Gastroesophageal sphincter (tissue), 4 donors: ENCODE measurements around the gene TNFRSF17. TPM values are rescaled to one million over a fixed set of nuclear protein-coding genes. Genes with fewer than 3 reads are reported as not detected.
A peak's percentile ranks its signal among the peaks of the same experiment; 100 is the strongest.

ENCODE experiments used
- ATAC-seq: fragments of 150-250 bp; one replicate; pipeline ENCODE4 v1.9.1; 2016; ENCODE audit warnings: mild to moderate bottlenecking, moderate library complexity
- H3K27ac ChIP-seq, 4 donors: fragments of 200-600 bp; sonication (generic) in 3 of 4; 1 replicate in 3 of 4; 2 replicates in 1 of 4; pipeline ENCODE4 v1.5.1; 2016 to 2019
- H3K27me3 ChIP-seq: fragments of 200-600 bp; sonication (generic); one replicate; pipeline ENCODE4 v1.5.1; 2019
- H3K36me3 ChIP-seq, 2 donors: fragments of 200-600 bp; sonication (generic); one replicate each; pipeline ENCODE4 v1.5.1; 2019; ENCODE audit warnings: control low read depth in 1 of 2
- H3K4me1 ChIP-seq, 3 donors: fragments of 200-600 bp; sonication (generic); 1 replicate in 2 of 3; 2 replicates in 1 of 3; pipeline ENCODE4 v1.5.1; 2016 to 2019; ENCODE audit warnings: control low read depth in 2 of 3
- H3K4me3 ChIP-seq, 2 donors: fragments of 200-600 bp; sonication (generic); one replicate each; pipeline ENCODE4 v1.5.1; 2019; ENCODE audit warnings: mild to moderate bottlenecking in 1 of 2, moderate library complexity in 1 of 2
- H3K9me3 ChIP-seq, 3 donors: fragments of 200-600 bp; sonication (generic); one replicate each; pipeline ENCODE4 v1.5.1; 2017 to 2019; ENCODE audit warnings: control low read depth in 2 of 3
- EP300 ChIP-seq: sonication (generic); formaldehyde crosslinking; IDR thresholded peaks from one replicate; pipeline ENCODE4 v1.6.1; 2017; ENCODE audit warnings: antibody characterized with exemption, mild to moderate bottlenecking
- POLR2A ChIP-seq, 2 donors: fragments of 450-650 bp; IDR thresholded peaks; one replicate each; pipeline ENCODE4 v1.6.1; 2017; ENCODE audit warnings: antibody characterized with exemption in 2 of 2, mild to moderate bottlenecking in 2 of 2, moderate library complexity in 1 of 2
- POLR2AphosphoS5 ChIP-seq: sonication (generic); formaldehyde crosslinking; IDR thresholded peaks from one replicate; pipeline ENCODE4 v1.6.1; 2017; ENCODE audit warnings: antibody characterized with exemption
- WGBS, 2 donors: methylation state at CpG; one replicate each; pipeline ENCODE4 v1.1.5; 2018; ENCODE audit warnings: low coverage in 1 of 2; 5-methylcytosine and 5-hydroxymethylcytosine counted together
- total RNA-seq, 4 donors: library from RNA; depleted of rRNA; stranded (reverse); fragments of >200 nt; gene quantifications; one replicate each; pipeline ENCODE4 v1.1.0, GENCODE V29; 2016
- TF ChIP-seq, protein P1 (sequence below), 4 experiments: fragments of 200-600 bp in 2 of 4; fragments of 450-650 bp in 2 of 4; sonication (generic) in 1 of 4; IDR thresholded peaks; one replicate each; pipeline ENCODE4 v1.5.1; 2017 to 2019; ENCODE audit warnings: antibody characterized with exemption in 4 of 4, mild to moderate bottlenecking in 2 of 4, moderate library complexity in 2 of 4

The TNFRSF17 gene
- total RNA-seq, 4 donors from 2014 or later, result 0.45 TPM; not detected in 3

DNA sequence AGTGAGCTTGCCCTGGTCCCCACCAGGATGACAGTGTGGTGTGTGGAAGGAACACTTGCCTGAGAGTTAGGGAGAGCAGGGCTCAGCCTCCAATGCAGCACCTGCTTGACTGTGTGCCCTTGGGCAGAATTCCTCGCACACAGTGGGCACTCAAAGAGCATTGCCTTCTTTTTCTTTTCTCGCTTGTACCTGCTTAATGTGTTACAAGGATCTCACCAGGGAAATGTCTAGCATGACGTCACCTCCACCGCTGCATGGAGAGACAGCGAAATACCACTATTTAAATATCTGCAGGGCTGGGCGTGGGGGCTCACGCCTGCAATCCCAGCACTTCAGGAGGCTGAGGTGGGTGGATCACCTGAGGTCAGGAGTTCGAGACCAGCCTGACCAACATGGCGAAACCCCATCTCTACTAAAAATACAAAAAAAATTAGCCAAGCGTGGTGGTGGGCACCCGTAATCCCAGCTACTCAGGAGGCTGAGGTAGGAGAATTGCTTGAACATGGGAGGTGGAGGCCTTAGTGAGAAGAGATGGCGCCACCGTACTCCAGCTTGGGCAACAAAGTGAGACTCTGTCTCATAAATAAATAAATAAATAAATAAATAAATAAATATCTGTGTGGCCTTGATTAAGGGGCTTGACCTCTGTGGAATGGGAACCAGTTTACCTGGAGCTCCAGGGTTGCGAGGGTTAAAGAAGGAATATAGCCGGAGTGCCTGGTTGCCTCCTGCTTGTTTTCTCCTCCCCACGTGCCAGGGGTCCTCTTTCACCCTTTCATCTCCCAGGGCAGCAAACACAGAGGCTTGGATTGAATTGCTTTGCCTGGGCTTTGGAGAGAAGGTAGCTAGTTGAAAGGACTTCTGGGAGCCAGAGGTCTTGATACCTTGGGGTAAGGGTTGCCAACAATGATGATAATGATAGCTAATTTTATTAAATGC is 27.8 kb downstream of the TNFRSF17 start:
- H3K9me3 ChIP-seq, result no peaks in the 10 kb centered on the region
- H3K36me3 ChIP-seq, result no peaks in the 10 kb centered on the region
- no peak for ATAC-seq
- TF ChIP-seq, protein P1, sequence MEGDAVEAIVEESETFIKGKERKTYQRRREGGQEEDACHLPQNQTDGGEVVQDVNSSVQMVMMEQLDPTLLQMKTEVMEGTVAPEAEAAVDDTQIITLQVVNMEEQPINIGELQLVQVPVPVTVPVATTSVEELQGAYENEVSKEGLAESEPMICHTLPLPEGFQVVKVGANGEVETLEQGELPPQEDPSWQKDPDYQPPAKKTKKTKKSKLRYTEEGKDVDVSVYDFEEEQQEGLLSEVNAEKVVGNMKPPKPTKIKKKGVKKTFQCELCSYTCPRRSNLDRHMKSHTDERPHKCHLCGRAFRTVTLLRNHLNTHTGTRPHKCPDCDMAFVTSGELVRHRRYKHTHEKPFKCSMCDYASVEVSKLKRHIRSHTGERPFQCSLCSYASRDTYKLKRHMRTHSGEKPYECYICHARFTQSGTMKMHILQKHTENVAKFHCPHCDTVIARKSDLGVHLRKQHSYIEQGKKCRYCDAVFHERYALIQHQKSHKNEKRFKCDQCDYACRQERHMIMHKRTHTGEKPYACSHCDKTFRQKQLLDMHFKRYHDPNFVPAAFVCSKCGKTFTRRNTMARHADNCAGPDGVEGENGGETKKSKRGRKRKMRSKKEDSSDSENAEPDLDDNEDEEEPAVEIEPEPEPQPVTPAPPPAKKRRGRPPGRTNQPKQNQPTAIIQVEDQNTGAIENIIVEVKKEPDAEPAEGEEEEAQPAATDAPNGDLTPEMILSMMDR (IDR thresholded peaks at IDR 0.05), result no peak
- TF ChIP-seq EP300 (no peak), POLR2A (IDR thresholded peaks at IDR 0.05) (no peak), POLR2AphosphoS5 (no peak)
- H3K4me3 ChIP-seq, result no peak overlapping the region
- no peaks in the 10 kb centered on the region for H3K27me3 ChIP-seq
- WGBS, 2 donors, result 89 to 93% methylated on average over 14 to 16 of the region's 16 CpGs
- no peak overlapping the region for H3K27ac ChIP-seq
- peaks cover 0 to 12% (median 0%) of the 10 kb centered on the region in 3 donors for H3K4me1 ChIP-seq

DNA sequence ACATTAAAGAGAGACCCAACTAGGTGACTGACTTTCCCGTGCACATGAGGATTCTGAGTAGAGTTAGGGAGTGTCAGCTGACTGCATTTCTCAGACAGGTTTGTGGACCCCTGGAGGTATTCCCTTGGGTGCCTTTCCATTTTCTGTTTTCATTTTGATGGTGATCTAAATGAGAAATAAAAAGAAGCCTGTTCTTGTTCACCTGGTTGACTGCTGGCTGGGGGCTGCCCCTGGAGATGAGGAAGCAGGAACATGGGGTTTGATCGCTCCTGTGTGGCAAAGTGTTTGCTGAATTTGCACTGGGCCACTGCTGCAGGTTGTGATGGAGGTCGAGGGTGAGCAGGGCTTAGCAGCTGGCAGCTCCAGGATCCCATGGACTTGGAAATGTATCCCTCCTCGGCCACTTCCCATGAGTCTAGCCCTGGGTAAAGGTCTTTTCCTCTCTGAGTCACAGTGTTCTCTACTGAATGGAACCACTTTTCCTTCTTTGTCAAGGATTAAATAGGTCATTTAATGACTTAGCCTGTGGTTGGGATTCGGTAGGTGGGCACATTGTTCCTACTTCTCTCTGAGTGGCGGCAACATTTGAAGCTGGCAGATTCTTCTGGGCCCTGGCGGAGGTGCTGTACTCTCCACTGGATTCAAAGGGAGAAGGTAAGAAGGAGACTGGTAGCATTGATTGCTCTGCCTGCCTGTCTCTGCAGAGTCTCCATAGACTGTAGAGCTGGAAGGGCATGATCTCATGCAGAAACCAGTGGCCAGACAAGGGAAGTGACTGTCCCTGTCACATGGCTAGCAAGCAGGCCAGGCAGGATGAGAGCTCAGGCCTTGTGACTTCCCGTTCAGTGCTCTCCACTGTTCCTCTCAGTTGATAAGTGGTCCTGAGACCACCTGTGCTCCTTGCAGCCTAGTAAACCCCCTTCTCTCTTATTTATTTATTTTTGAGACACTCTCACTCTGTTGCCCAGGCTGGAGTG is 29.4 kb downstream of the TNFRSF17 start:
- ATAC-seq, result peak; percentile 55
- no peaks in the 10 kb centered on the region for H3K9me3 ChIP-seq
- TF ChIP-seq EP300 (no peak), POLR2AphosphoS5 (no peak), POLR2A (IDR thresholded peaks at IDR 0.05) (no peak)
- TF ChIP-seq, protein P1 (IDR thresholded peaks at IDR 0.05), result no peak
- peaks cover 0 to 1% of the 10 kb centered on the region in 2 donors for H3K36me3 ChIP-seq
- WGBS, 2 donors, result 61 to 79% methylated on average over 2 to 3 of the region's 8 CpGs
- peak overlapping the region in 3 of 4 donors; percentile 15 to 51 (median 17) for H3K27ac ChIP-seq
- H3K4me3 ChIP-seq, result no peak overlapping the region
- peaks cover 0 to 12% (median 0%) of the 10 kb centered on the region in 3 donors for H3K4me1 ChIP-seq
- H3K27me3 ChIP-seq, result no peaks in the 10 kb centered on the region

DNA sequence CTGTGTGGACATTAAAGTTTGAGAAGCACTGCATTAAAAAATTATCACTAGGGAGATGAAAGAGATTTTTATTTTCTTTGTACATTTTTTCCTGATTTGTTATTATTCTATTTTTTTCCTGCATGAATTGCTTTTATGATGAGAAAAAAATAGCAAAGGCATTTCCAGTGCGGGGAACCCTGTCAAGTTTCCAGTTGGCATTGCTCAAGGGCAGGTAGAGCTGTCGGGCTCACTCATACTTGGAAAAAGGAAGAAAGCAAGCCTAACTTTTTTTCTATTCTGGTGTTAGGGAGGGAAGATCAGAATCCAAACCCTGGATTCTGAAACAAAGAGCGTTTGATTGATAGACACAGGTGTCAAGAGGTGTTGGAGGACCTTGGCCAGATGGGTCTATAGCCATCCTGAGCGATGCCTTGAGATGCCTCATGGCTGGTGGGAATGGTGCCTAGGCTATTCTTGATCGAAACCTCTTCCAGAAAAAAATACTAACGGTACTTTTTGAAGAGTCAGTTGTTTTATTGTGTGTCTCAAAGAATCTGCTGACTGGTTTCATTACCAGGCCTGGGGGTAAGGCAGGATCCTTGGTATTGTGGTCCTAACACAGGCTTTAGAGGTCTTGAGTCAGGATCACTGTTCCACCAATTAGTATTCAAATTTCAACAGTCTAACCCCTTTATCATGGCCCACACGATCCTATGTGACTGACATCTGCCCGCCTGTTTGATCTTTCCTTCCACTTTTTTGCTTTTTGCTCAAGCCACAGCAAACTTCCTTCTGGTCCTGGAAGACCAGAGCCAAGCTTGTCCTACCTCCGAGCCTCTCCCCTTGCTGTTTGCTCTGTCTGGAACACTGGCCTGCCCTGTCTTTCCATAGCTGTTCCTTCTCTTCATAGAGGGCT is 31.7 kb downstream of the TNFRSF17 start:
- TF ChIP-seq POLR2AphosphoS5, result no peak
- TF ChIP-seq POLR2A (IDR thresholded peaks at IDR 0.05), result no peak
- TF ChIP-seq, protein P1 (IDR thresholded peaks at IDR 0.05), result no peak
- no peak for TF ChIP-seq EP300
- H3K27me3 ChIP-seq, result no peaks in the 10 kb centered on the region
- H3K27ac ChIP-seq, result no peak overlapping the region
- no peak for ATAC-seq
- H3K4me1 ChIP-seq, result peaks cover 0 to 12% (median 0%) of the 10 kb centered on the region in 3 donors
- H3K36me3 ChIP-seq, result peaks cover 0 to 20% of the 10 kb centered on the region in 2 donors
- H3K9me3 ChIP-seq, result no peaks in the 10 kb centered on the region
- no peak overlapping the region for H3K4me3 ChIP-seq
- 74 to 75% methylated on average over 4 to 9 of the region's 9 CpGs for WGBS, 2 donors

DNA sequence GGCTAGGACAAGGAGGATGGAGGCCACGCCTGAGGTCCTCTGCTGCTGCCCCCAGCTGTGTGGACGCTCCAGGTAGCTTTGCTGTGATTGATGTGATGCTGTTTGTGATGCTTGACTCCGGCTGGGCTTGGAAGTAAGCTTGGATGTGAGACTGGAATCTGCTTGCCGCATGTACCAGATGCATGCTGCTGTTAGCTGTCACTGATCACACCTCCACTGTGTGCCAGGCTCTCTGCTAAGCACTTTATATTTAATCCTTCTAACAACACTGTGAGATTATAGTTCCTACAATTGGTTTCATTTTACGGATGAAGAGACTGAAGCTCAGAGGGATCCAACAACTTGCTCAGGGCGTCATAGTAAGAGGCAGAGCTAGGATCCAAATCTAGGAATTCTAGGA is 35.0 kb downstream of the TNFRSF17 start:
- Histone ChIP-seq H3K27me3 (no peaks in the 10 kb centered on the region), H3K36me3 (peaks cover 0 to 45% of the 10 kb centered on the region in 2 donors), H3K4me3 (no peak overlapping the region), H3K27ac (no peak overlapping the region), H3K9me3 (no peaks in the 10 kb centered on the region), H3K4me1 (peaks cover 0 to under 1% (median 0%) of the 10 kb centered on the region in 3 donors)
- no peak for ATAC-seq
- WGBS, 2 donors, result 83 to 88% methylated on average over 3 to 5 of the region's 6 CpGs
- TF ChIP-seq POLR2A (IDR thresholded peaks at IDR 0.05) (no peak), EP300 (no peak), POLR2AphosphoS5 (no peak)
